Endothelial cell of umbilical vein (primary cell): ENCODE measurements around the gene DDIT4. TPM values are rescaled to one million over a fixed set of nuclear protein-coding genes. Genes with fewer than 3 reads are reported as not detected.

Source experiments
- BruUV-seq: library from RNA; stranded (reverse); fragments of 400-500 nt; replicated peaks from 2 replicates; lab custom pipeline; 2021; lab: Mats Ljungman, UMichigan
- CTCF ChIA-PET: fragments of 300-600, 350-600 bp; sonication (Branson Sonifier 250); formaldehyde crosslinking; loops from one replicate; lab custom pipeline; 2021; ENCODE audit warnings: antibody characterized with exemption, inconsistent platforms; lab: Charles Lee
- POLR2A ChIA-PET: fragments of 300-600, 350-600 bp; sonication (Branson Sonifier 250); formaldehyde crosslinking; loops from one replicate; lab custom pipeline; 2021; ENCODE audit warnings: antibody characterized with exemption, inconsistent platforms; lab: Charles Lee
- DNase-seq: peaks from one replicate; pipeline ENCODE4 v3.0.0-alpha.2; 2011; ENCODE audit warnings: low read depth, low spot score
- FAIRE-seq: peaks from 2 replicates; lab custom pipeline; 2011; peaks lifted over from hg19 to GRCh38; lab: Jason Lieb, UNC
- H2AFZ ChIP-seq: 2 replicates; pipeline ENCODE4 v1.6.0; 2012; ENCODE audit warnings: low read depth, low read length, control low read depth, inconsistent platforms
- H3K27ac ChIP-seq: 2 replicates; pipeline ENCODE4 v1.5.1; 2011; ENCODE audit warnings: low read depth, mild to moderate bottlenecking, control low read depth, low read length, moderate library complexity; ENCODE audit not compliant: insufficient read depth
- H3K27me3 ChIP-seq, 2 experiments: 2 replicates each; pipeline versions ENCODE4 v1.6.0 to v1.6.1; 2011; ENCODE audit warnings: low read length in 2 of 2, mixed read lengths in 1 of 2; ENCODE audit not compliant: control insufficient read depth in 2 of 2, insufficient read depth in 2 of 2
- H3K36me3 ChIP-seq, 2 experiments: 2 replicates in 1 of 2; 3 replicates in 1 of 2; pipeline ENCODE4 v1.5.1; 2011; ENCODE audit warnings: low read length in 2 of 2, mild to moderate bottlenecking in 1 of 2, moderate library complexity in 1 of 2; ENCODE audit not compliant: control insufficient read depth in 2 of 2, insufficient read depth in 2 of 2; ENCODE audit errors: extremely low read depth in 1 of 2
- H3K4me1 ChIP-seq: 3 replicates; pipeline ENCODE4 v1.5.1; 2011; ENCODE audit warnings: mild to moderate bottlenecking, low read length; ENCODE audit not compliant: control insufficient read depth, insufficient read depth; ENCODE audit errors: extremely low read depth
- H3K4me2 ChIP-seq: 2 replicates; pipeline ENCODE4 v1.6.1; 2011; ENCODE audit warnings: low read length, control low read depth, mixed read lengths; ENCODE audit not compliant: insufficient read depth
- H3K4me3 ChIP-seq, 3 experiments: fragments of 200-600 bp in 1 of 3; sonication (generic), shearing (Covaris generic) in 1 of 3; replicated peaks in 1 of 3; 2 replicates each; pipeline ENCODE4 v1.5.1; 2011 to 2016; ENCODE audit warnings: control low read depth in 3 of 3, low read length in 3 of 3, mild to moderate bottlenecking in 2 of 3, inconsistent platforms in 1 of 3, low read depth in 1 of 3, moderate library complexity in 1 of 3; ENCODE audit not compliant: insufficient read depth in 1 of 3
- H3K79me2 ChIP-seq: 2 replicates; pipeline ENCODE4 v1.6.0; 2012; ENCODE audit warnings: low read length, inconsistent platforms; ENCODE audit not compliant: control insufficient read depth, insufficient read depth
- H3K9ac ChIP-seq: replicated peaks from 2 replicates; pipeline ENCODE3; 2011; ENCODE audit warnings: low read length, control low read depth; ENCODE audit not compliant: insufficient read depth; ENCODE audit errors: extremely low read depth
- H3K9me1 ChIP-seq: replicated peaks from 3 replicates; pipeline ENCODE4 v1.6.0; 2011; ENCODE audit warnings: mild to moderate bottlenecking, low read length; ENCODE audit not compliant: control insufficient read depth, insufficient read depth; ENCODE audit errors: extremely low read depth
- H3K9me3 ChIP-seq: replicated peaks from 2 replicates; pipeline ENCODE4 v1.5.1; 2012; ENCODE audit warnings: low read length, inconsistent platforms; ENCODE audit not compliant: control insufficient read depth, insufficient read depth
- H4K20me1 ChIP-seq: replicated peaks from 2 replicates; pipeline ENCODE3; 2011; ENCODE audit warnings: mild to moderate bottlenecking, low read length; ENCODE audit not compliant: control insufficient read depth, insufficient read depth; ENCODE audit errors: extremely low read depth
- EZH2 ChIP-seq: IDR thresholded peaks from 2 replicates; pipeline ENCODE4 v1.6.1; 2012; ENCODE audit warnings: borderline replicate concordance, low read depth, mild to moderate bottlenecking, moderate library complexity, low read length, inconsistent platforms; ENCODE audit not compliant: severe bottlenecking
- FOS ChIP-seq: IDR thresholded peaks from 2 replicates; pipeline ENCODE4 v1.6.1; 2011; ENCODE audit warnings: mild to moderate bottlenecking, low read length, moderate library complexity, borderline replicate concordance; ENCODE audit not compliant: insufficient read depth
- GATA2 ChIP-seq: IDR thresholded peaks from 2 replicates; pipeline ENCODE4 v1.7.0; 2011; ENCODE audit warnings: low read depth, mild to moderate bottlenecking, moderate library complexity, mixed read lengths, low read length; ENCODE audit not compliant: insufficient read length, insufficient read depth
- JUN ChIP-seq: IDR thresholded peaks from 2 replicates; pipeline ENCODE4 v1.6.1; 2011; ENCODE audit warnings: borderline replicate concordance, low read depth; ENCODE audit not compliant: insufficient read length, insufficient read depth
- MYC ChIP-seq: IDR thresholded peaks from one replicate; pipeline ENCODE4 v1.6.1; 2011; ENCODE audit warnings: mild to moderate bottlenecking, low read depth, low read length
- POLR2A ChIP-seq: IDR thresholded peaks from 2 replicates; pipeline ENCODE4 v1.6.1; 2012; ENCODE audit warnings: low read depth, mild to moderate bottlenecking, control low read depth, low read length
- POLR2AphosphoS5 ChIP-seq: IDR thresholded peaks from 2 replicates; pipeline ENCODE4 v1.6.1; 2012; ENCODE audit warnings: low read depth, mild to moderate bottlenecking, control low read depth, low read length, moderate library complexity; ENCODE audit not compliant: insufficient read depth
- dilution Hi-C: fragments of 300-500 bp; cut with MboI; formaldehyde crosslinking; loops from one replicate; pipeline ENCODE4 v1.15.0; 2019; ENCODE audit warnings: low sequenced_read_pairs; ENCODE audit not compliant: extremely low pct_ligation_motif_present
- intact Hi-C: fragments of 100-400 bp; cut with micrococcal nuclease; formaldehyde crosslinking; loops from one replicate; pipeline ENCODE4 v1.10.0; 2022
- polyA plus RNA-seq, 4 experiments: library from polyadenylated mRNA; depleted of rRNA in 3 of 4; stranded (reverse) in 3 of 4; unstranded in 1 of 4; fragments of >200 nt; gene quantifications; 2 replicates each; pipeline versions ENCODE4 v1.2.1 to v1.2.3, GENCODE V29; 2011 to 2012; ENCODE audit warnings: missing spikeins in 1 of 4
- total RNA-seq: library from RNA; stranded (reverse); gene quantifications from 2 replicates; pipeline ENCODE4 v1.2.3, GENCODE V29; 2021
- TF ChIP-seq, protein P1 (sequence below): IDR thresholded peaks from 2 replicates; pipeline ENCODE4 v1.6.1; 2011; ENCODE audit not compliant: insufficient read depth, insufficient read length
- TF ChIP-seq, protein P2 (sequence below), 2 donors: IDR thresholded peaks; 1 replicate in 1 of 2; 2 replicates in 1 of 2; pipeline ENCODE4 v1.5.1; 2011; ENCODE audit warnings: low read length in 2 of 2, mild to moderate bottlenecking in 2 of 2, moderate library complexity in 2 of 2, control low read depth in 1 of 2, inconsistent platforms in 1 of 2, low read depth in 1 of 2; ENCODE audit not compliant: insufficient read depth in 1 of 2; ENCODE audit errors: extremely low read depth in 1 of 2

The DDIT4 gene
- total and polyA plus RNA-seq, 2 donors (not counting 3 experiments of a cell fraction or from before 2014, with no cell fraction given) = 60.4 to 65.3 TPM

- BruUV-seq = no TSS peak
- Histone ChIP-seq H3K36me3 (no peaks in the 10 kb centered on the region), H3K9me3 (no peaks in the 10 kb centered on the region), H3K27ac (no peak overlapping the region), H3K9me1 (no peaks in the 10 kb centered on the region), H3K4me3 (no peak overlapping the region), H3K9ac (no peak overlapping the region), H3K4me1 (peaks cover 36% of the 10 kb centered on the region), H2AFZ (peak overlapping the region; percentile 29), H3K4me2 (no peak overlapping the region), H3K79me2 (no peaks in the 10 kb centered on the region), H3K27me3 (no peaks in the 10 kb centered on the region), H4K20me1 (no peaks in the 10 kb centered on the region)
- CTCF ChIA-PET = interaction anchor here (0.6 to 0.8 kb wide), 2 partner anchors 86 to 845 kb away, joined by 3 read pairs; no protein-coding TSS in a partner anchor
- no peak for TF ChIP-seq POLR2AphosphoS5
- TF ChIP-seq, protein P1, sequence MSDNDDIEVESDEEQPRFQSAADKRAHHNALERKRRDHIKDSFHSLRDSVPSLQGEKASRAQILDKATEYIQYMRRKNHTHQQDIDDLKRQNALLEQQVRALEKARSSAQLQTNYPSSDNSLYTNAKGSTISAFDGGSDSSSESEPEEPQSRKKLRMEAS = no peak
- TF ChIP-seq EZH2 = no peak
- TF ChIP-seq FOS = no peak
- no peak for TF ChIP-seq GATA2
- TF ChIP-seq MYC = no peak
- no peak for TF ChIP-seq POLR2A
- TF ChIP-seq JUN = no peak
- TF ChIP-seq, protein P2, sequence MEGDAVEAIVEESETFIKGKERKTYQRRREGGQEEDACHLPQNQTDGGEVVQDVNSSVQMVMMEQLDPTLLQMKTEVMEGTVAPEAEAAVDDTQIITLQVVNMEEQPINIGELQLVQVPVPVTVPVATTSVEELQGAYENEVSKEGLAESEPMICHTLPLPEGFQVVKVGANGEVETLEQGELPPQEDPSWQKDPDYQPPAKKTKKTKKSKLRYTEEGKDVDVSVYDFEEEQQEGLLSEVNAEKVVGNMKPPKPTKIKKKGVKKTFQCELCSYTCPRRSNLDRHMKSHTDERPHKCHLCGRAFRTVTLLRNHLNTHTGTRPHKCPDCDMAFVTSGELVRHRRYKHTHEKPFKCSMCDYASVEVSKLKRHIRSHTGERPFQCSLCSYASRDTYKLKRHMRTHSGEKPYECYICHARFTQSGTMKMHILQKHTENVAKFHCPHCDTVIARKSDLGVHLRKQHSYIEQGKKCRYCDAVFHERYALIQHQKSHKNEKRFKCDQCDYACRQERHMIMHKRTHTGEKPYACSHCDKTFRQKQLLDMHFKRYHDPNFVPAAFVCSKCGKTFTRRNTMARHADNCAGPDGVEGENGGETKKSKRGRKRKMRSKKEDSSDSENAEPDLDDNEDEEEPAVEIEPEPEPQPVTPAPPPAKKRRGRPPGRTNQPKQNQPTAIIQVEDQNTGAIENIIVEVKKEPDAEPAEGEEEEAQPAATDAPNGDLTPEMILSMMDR (IDR thresholded peaks at IDR 0.05; ENCODE audit: extremely low read depth in 1 of 2, insufficient read depth in 1 of 2, low read depth in 1 of 2, low read length in 2 of 2) = no peak
- POLR2A ChIA-PET = no interaction called here
- intact Hi-C loops = no loop called here
- FAIRE-seq = no peak
- dilution Hi-C loops = no loop called here
- peak; percentile 18 for DNase-seq
Observed at GRCh38 chr10:72250666-72251065, 23.1 kb upstream of the DDIT4 start.
